Esophagus muscularis mucosa (tissue), 4 donors: ENCODE results near the gene KCTD16. TPM values are rescaled to one million over a fixed set of nuclear protein-coding genes. Genes with fewer than 3 reads are reported as not detected.
A peak's percentile ranks its signal among the peaks of the same experiment; 100 is the strongest.

Experiments
- DNase-seq: peaks from one replicate; pipeline ENCODE4 v3.0.0-alpha.2; 2017; ENCODE audit errors: extremely low spot score
- H3K27ac ChIP-seq, 4 donors: fragments of 200-600 bp; sonication (generic); replicated peaks in 1 of 4; 1 replicate in 3 of 4; 2 replicates in 1 of 4; pipeline ENCODE4 v1.5.1; 2016 to 2019; ENCODE audit warnings: mild to moderate bottlenecking in 1 of 4
- H3K27me3 ChIP-seq, 4 donors: fragments of 200-600 bp; sonication (generic); one replicate each; pipeline versions ENCODE4 v1.5.1 to v1.6.0; 2016 to 2019
- H3K36me3 ChIP-seq, 4 donors: fragments of 200-600 bp; sonication (generic); one replicate each; pipeline ENCODE4 v1.5.1; 2016 to 2019
- H3K4me1 ChIP-seq, 4 donors: fragments of 200-600 bp; sonication (generic); one replicate each; pipeline ENCODE4 v1.5.1; 2016 to 2019
- H3K4me3 ChIP-seq, 4 donors: fragments of 200-600 bp; sonication (generic); 1 replicate in 2 of 4; 2 replicates in 2 of 4; pipeline ENCODE4 v1.5.1; 2016 to 2019; ENCODE audit warnings: mild to moderate bottlenecking in 4 of 4, moderate library complexity in 1 of 4
- H3K9me3 ChIP-seq, 4 donors: fragments of 200-600 bp; sonication (generic); 1 replicate in 3 of 4; 2 replicates in 1 of 4; pipeline ENCODE4 v1.5.1; 2016 to 2019
- CTCF ChIP-seq, 3 experiments: fragments of 200-600 bp in 2 of 3; fragments of 450-650 bp in 1 of 3; sonication (generic) in 2 of 3; IDR thresholded peaks; one replicate each; pipeline ENCODE4 v1.5.1; 2017 to 2019; ENCODE audit warnings: antibody characterized with exemption in 3 of 3, mild to moderate bottlenecking in 2 of 3, moderate library complexity in 1 of 3
- EP300 ChIP-seq: sonication (generic); formaldehyde crosslinking; IDR thresholded peaks from one replicate; pipeline ENCODE4 v1.6.1; 2017; ENCODE audit warnings: antibody characterized with exemption
- POLR2A ChIP-seq: fragments of 450-650 bp; IDR thresholded peaks from one replicate; pipeline ENCODE4 v1.6.1; 2017; ENCODE audit warnings: antibody characterized with exemption, moderate library complexity, mild to moderate bottlenecking, low read depth
- POLR2AphosphoS5 ChIP-seq, 2 donors: sonication (generic); formaldehyde crosslinking; IDR thresholded peaks; one replicate each; pipeline ENCODE4 v1.6.1; 2017; ENCODE audit warnings: antibody characterized with exemption in 2 of 2
- WGBS: methylation state at CpG from one replicate; pipeline ENCODE4 v1.1.5; 2018; 5-methylcytosine and 5-hydroxymethylcytosine counted together
- intact Hi-C: fragments of 100-400 bp; cut with DNase I; formaldehyde crosslinking; loops from one replicate; pipeline ENCODE4 v1.15.1; 2023
- total RNA-seq, 4 donors: library from RNA; depleted of rRNA; stranded (reverse); fragments of >200 nt; gene quantifications; one replicate each; pipeline versions ENCODE4 v1.1.0 to v1.2.1, GENCODE V29; 2016

KCTD16 gene
- total RNA-seq = under 1 TPM in 3 of 4 donors, not detected in 1; under 0.01 to 0.11 (median under 0.01) TPM

GRCh38 chr5:144170276-144171024, at the start of gene KCTD16, which contains the start of gene YIPF5:
Gene KCTD16 (plus strand): TSS chr5:144170873.
Gene YIPF5 (minus strand): TSS chr5:144170659. CDS start chr5:144169955, 704 bp downstream.
- intact Hi-C loops = no loop called here
- no peaks in the 10 kb centered on the region for H3K27me3 ChIP-seq
- peaks cover 0 to 23% (median 2%) of the 10 kb centered on the region in 4 donors for H3K36me3 ChIP-seq
- H3K27ac ChIP-seq = peak within 1 kb of the TSS; percentile 70 to 81 (median 77)
- no peaks in the 10 kb centered on the region for H3K9me3 ChIP-seq
- TF ChIP-seq CTCF (IDR thresholded peaks at IDR 0.05) = peak in 1 of 3 experiments; percentile 9
- TF ChIP-seq POLR2A = no peak
- TF ChIP-seq POLR2AphosphoS5 (IDR thresholded peaks at IDR 0.05) = peak; percentile 82 to 96
- H3K4me3 ChIP-seq = peak within 1 kb of the TSS; percentile 73 to 91 (median 78)
- WGBS = 0% methylated on average over 36 of the region's 39 CpGs
- H3K4me1 ChIP-seq = peaks cover 15 to 32% (median 22%) of the 10 kb centered on the region in 4 donors
- peak; percentile 97 for DNase-seq

GRCh38 chr5:144121577-144121976, 49.1 kb upstream of the KCTD16 start:
- TF ChIP-seq EP300 (no peak), CTCF (IDR thresholded peaks at IDR 0.05) (no peak), POLR2A (no peak)
- peaks cover 0 to 5% (median 2%) of the 10 kb centered on the region in 4 donors for H3K4me1 ChIP-seq
- H3K27me3 ChIP-seq = no peaks in the 10 kb centered on the region
- H3K4me3 ChIP-seq = no peak overlapping the region
- no peak for DNase-seq
- intact Hi-C loops = no loop called here
- H3K9me3 ChIP-seq = no peaks in the 10 kb centered on the region
- no peaks in the 10 kb centered on the region for H3K36me3 ChIP-seq
- H3K27ac ChIP-seq = no peak overlapping the region
- 86% methylated on average over 1 of the region's 1 CpG for WGBS

GRCh38 chr5:144122081-144122480, 48.6 kb upstream of the KCTD16 start:
- DNase-seq = no peak
- intact Hi-C loops = no loop called here
- TF ChIP-seq CTCF (IDR thresholded peaks at IDR 0.05) = no peak
- H3K36me3 ChIP-seq = no peaks in the 10 kb centered on the region
- 74% methylated on average over 2 of the region's 2 CpGs for WGBS
- H3K27me3 ChIP-seq = no peaks in the 10 kb centered on the region
- H3K4me3 ChIP-seq = no peak overlapping the region
- peaks cover 0 to 5% (median 2%) of the 10 kb centered on the region in 4 donors for H3K4me1 ChIP-seq
- H3K9me3 ChIP-seq = no peaks in the 10 kb centered on the region
- no peak overlapping the region for H3K27ac ChIP-seq

GRCh38 chr5:144122641-144123040, 48.0 kb upstream of the KCTD16 start:
- intact Hi-C loops = no loop called here
- WGBS = 89% methylated on average over 3 of the region's 3 CpGs

More at GRCh38 chr5:144122641-144123040, 48.0 kb upstream of the KCTD16 start:
- Histone ChIP-seq H3K4me3 (no peak overlapping the region), H3K9me3 (no peaks in the 10 kb centered on the region), H3K27me3 (no peaks in the 10 kb centered on the region), H3K36me3 (no peaks in the 10 kb centered on the region), H3K27ac (no peak overlapping the region), H3K4me1 (peaks cover 0 to 5% (median 2%) of the 10 kb centered on the region in 4 donors)
- DNase-seq = no peak
- no peak for TF ChIP-seq CTCF (IDR thresholded peaks at IDR 0.05)
- TF ChIP-seq EP300 = no peak
- TF ChIP-seq POLR2A = no peak
- TF ChIP-seq POLR2AphosphoS5 (IDR thresholded peaks at IDR 0.05) = no peak
